ENCODE data around the gene ELMO1.

ELMO1 gene

GRCh38 chr7:37448636-37449361, at the start of gene ELMO1:
TSS of gene ELMO1 (minus strand) at chr7:37448864. CDS start at chr7:37342690, 106,174 bp downstream.
- DNase-seq (ENCODE audit: low read depth), result peak; percentile 74

GRCh38 chr7:37497576-37497975, 48.9 kb upstream of the ELMO1 start:
- no peak for DNase-seq (ENCODE audit: low read depth)

GRCh38 chr7:37495574-37496184, 47.0 kb upstream of the ELMO1 start:
- no peak for DNase-seq (ENCODE audit: low read depth)

GRCh38 chr7:37494926-37495325, 46.3 kb upstream of the ELMO1 start:
- DNase-seq (ENCODE audit: low read depth), result no peak

- DNase-seq (ENCODE audit: low read depth), result no peak
Observed at GRCh38 chr7:37493810-37494209, 45.1 kb upstream of the ELMO1 start.

GRCh38 chr7:37493123-37493522, 44.5 kb upstream of the ELMO1 start:
- no peak for DNase-seq (ENCODE audit: low read depth)

- DNase-seq (ENCODE audit: low read depth), result no peak
Observed at GRCh38 chr7:37491919-37492694, 43.4 kb upstream of the ELMO1 start.

- no peak for DNase-seq (ENCODE audit: low read depth)
Observed at GRCh38 chr7:37489703-37490102, 41.0 kb upstream of the ELMO1 start.

- DNase-seq (ENCODE audit: low read depth), result no peak
Observed at GRCh38 chr7:37488163-37488764, 39.6 kb upstream of the ELMO1 start.

- no peak for DNase-seq (ENCODE audit: low read depth)
Observed at GRCh38 chr7:37484426-37485073, 35.9 kb upstream of the ELMO1 start.

- no peak for DNase-seq (ENCODE audit: low read depth)
Observed at GRCh38 chr7:37483627-37484026, 35.0 kb upstream of the ELMO1 start.

GRCh38 chr7:37482953-37483352, 34.3 kb upstream of the ELMO1 start:
- DNase-seq (ENCODE audit: low read depth), result no peak

GRCh38 chr7:37482505-37482904, 33.8 kb upstream of the ELMO1 start:
- no peak for DNase-seq (ENCODE audit: low read depth)

- no peak for DNase-seq (ENCODE audit: low read depth)
Observed at GRCh38 chr7:37481722-37482288, 33.1 kb upstream of the ELMO1 start.

GRCh38 chr7:37481154-37481553, 32.5 kb upstream of the ELMO1 start:
- DNase-seq (ENCODE audit: low read depth), result no peak

- DNase-seq (ENCODE audit: low read depth), result no peak
Observed at GRCh38 chr7:37480041-37481031, 31.7 kb upstream of the ELMO1 start.

GRCh38 chr7:37476881-37477450, 28.3 kb upstream of the ELMO1 start:
- no peak for DNase-seq (ENCODE audit: low read depth)

- DNase-seq (ENCODE audit: low read depth), result no peak
Observed at GRCh38 chr7:37476428-37476827, 27.8 kb upstream of the ELMO1 start.

- no peak for DNase-seq (ENCODE audit: low read depth)
Observed at GRCh38 chr7:37475646-37476045, 27.0 kb upstream of the ELMO1 start.

GRCh38 chr7:37471619-37472018, 23.0 kb upstream of the ELMO1 start:
- no peak for DNase-seq (ENCODE audit: low read depth)
